ENCODE data around the gene BCAS3. TPM values are rescaled to one million over a fixed set of nuclear protein-coding genes. Genes with fewer than 3 reads are reported as not detected.
A peak's percentile ranks its signal among the peaks of the same experiment; 100 is the strongest.

BCAS3 gene
- 9.5 and 10.2 TPM in 2 replicates for total RNA-seq

- no peaks in the 10 kb centered on the region for H3K36me3 Mint-ChIP-seq (ENCODE audit: low read depth)
- H3K4me1 Mint-ChIP-seq = peaks cover 19% of the 10 kb centered on the region
- no peaks in the 10 kb centered on the region for H3K9me3 Mint-ChIP-seq
- peak; percentile 99 for DNase-seq
- H3K27ac Mint-ChIP-seq = peak within 1 kb of the TSS; percentile 74
- no peaks in the 10 kb centered on the region for H3K27me3 Mint-ChIP-seq
- peak within 1 kb of the TSS; percentile 100 for H3K4me3 Mint-ChIP-seq
- intact Hi-C loops (cut with micrococcal nuclease) = loop anchor here (1.0 to 2.0 kb wide), 2 partner anchors 77 to 153 kb away; partner anchors contain the start of gene PPM1D
Observed at GRCh38 chr17:60677308-60678117, at the start of gene BCAS3. Gene BCAS3, plus strand, starts transcription at chr17:60677851.

- H3K27me3 Mint-ChIP-seq = no peaks in the 10 kb centered on the region
- H3K4me1 Mint-ChIP-seq = peaks cover 11% of the 10 kb centered on the region
- H3K36me3 Mint-ChIP-seq (ENCODE audit: low read depth) = peaks cover 15% of the 10 kb centered on the region
- intact Hi-C loops (cut with micrococcal nuclease) = no loop called here
- no peak for DNase-seq
- no peak overlapping the region for H3K4me3 Mint-ChIP-seq
- H3K27ac Mint-ChIP-seq = no peak overlapping the region
- no peaks in the 10 kb centered on the region for H3K9me3 Mint-ChIP-seq
Observed at GRCh38 chr17:60628252-60628889, 49.3 kb upstream of the BCAS3 start.

- Mint-ChIP-seq H3K27me3 (no peaks in the 10 kb centered on the region), H3K9me3 (no peaks in the 10 kb centered on the region), H3K4me1 (peaks cover 11% of the 10 kb centered on the region)
Observed at GRCh38 chr17:60629120-60629519, 48.5 kb upstream of the BCAS3 start.

GRCh38 chr17:60630352-60630751 is 47.3 kb upstream of the BCAS3 start:
- peaks cover 11% of the 10 kb centered on the region for H3K4me1 Mint-ChIP-seq
- no peak overlapping the region for H3K4me3 Mint-ChIP-seq
- no peaks in the 10 kb centered on the region for H3K9me3 Mint-ChIP-seq
- intact Hi-C loops (cut with micrococcal nuclease) = loop anchor here (10.0 kb wide), 1 partner anchor 56 kb away; no protein-coding TSS in a partner anchor
- no peak overlapping the region for H3K27ac Mint-ChIP-seq
- no peaks in the 10 kb centered on the region for H3K27me3 Mint-ChIP-seq
- no peak for DNase-seq
- peaks cover 14% of the 10 kb centered on the region for H3K36me3 Mint-ChIP-seq (ENCODE audit: low read depth)

More at GRCh38 chr17:60629120-60629519, 48.5 kb upstream of the BCAS3 start:
- no peak overlapping the region for H3K4me3 Mint-ChIP-seq
- DNase-seq = no peak
- peaks cover 13% of the 10 kb centered on the region for H3K36me3 Mint-ChIP-seq (ENCODE audit: low read depth)
- no peak overlapping the region for H3K27ac Mint-ChIP-seq
- intact Hi-C loops (cut with micrococcal nuclease) = no loop called here

GRCh38 chr17:60631119-60631518 is 46.5 kb upstream of the BCAS3 start:
- Mint-ChIP-seq H3K27me3 (no peaks in the 10 kb centered on the region), H3K4me3 (no peak overlapping the region), H3K4me1 (peaks cover 11% of the 10 kb centered on the region), H3K36me3 (ENCODE audit: low read depth) (peaks cover 16% of the 10 kb centered on the region), H3K9me3 (no peaks in the 10 kb centered on the region), H3K27ac (no peak overlapping the region)
- intact Hi-C loops (cut with micrococcal nuclease) = loop anchor here (10.0 kb wide), 1 partner anchor 56 kb away; no protein-coding TSS in a partner anchor
- no peak for DNase-seq

GRCh38 chr17:60637683-60638082 is 40.0 kb upstream of the BCAS3 start:
- DNase-seq = no peak
- no peak overlapping the region for H3K4me3 Mint-ChIP-seq
- H3K36me3 Mint-ChIP-seq (ENCODE audit: low read depth) = peaks cover 10% of the 10 kb centered on the region
- peaks cover 9% of the 10 kb centered on the region for H3K4me1 Mint-ChIP-seq
- intact Hi-C loops (cut with micrococcal nuclease) = loop anchor here (2.0 to 10.0 kb wide), 3 partner anchors 37 to 217 kb away; partner anchors contain the start of gene PPM1D
- H3K27ac Mint-ChIP-seq = no peak overlapping the region
- no peaks in the 10 kb centered on the region for H3K27me3 Mint-ChIP-seq
- H3K9me3 Mint-ChIP-seq = no peaks in the 10 kb centered on the region

- no peaks in the 10 kb centered on the region for H3K27me3 Mint-ChIP-seq
Observed at GRCh38 chr17:60639019-60639330, 38.7 kb upstream of the BCAS3 start.

GRCh38 chr17:60640503-60640902 is 37.1 kb upstream of the BCAS3 start:
- DNase-seq = peak; percentile 43
- H3K9me3 Mint-ChIP-seq = no peaks in the 10 kb centered on the region
- no peak overlapping the region for H3K27ac Mint-ChIP-seq
- intact Hi-C loops (cut with micrococcal nuclease) = loop anchor here (5.0 kb wide), 1 partner anchor 113 kb away; the partner anchor contains the start of gene APPBP2
- peaks cover 11% of the 10 kb centered on the region for H3K36me3 Mint-ChIP-seq (ENCODE audit: low read depth)
- no peaks in the 10 kb centered on the region for H3K27me3 Mint-ChIP-seq
- H3K4me1 Mint-ChIP-seq = peaks cover 9% of the 10 kb centered on the region
- no peak overlapping the region for H3K4me3 Mint-ChIP-seq

More at GRCh38 chr17:60639019-60639330, 38.7 kb upstream of the BCAS3 start:
- no peak for DNase-seq
- Mint-ChIP-seq H3K36me3 (ENCODE audit: low read depth) (peaks cover 13% of the 10 kb centered on the region), H3K4me3 (no peak overlapping the region), H3K9me3 (no peaks in the 10 kb centered on the region), H3K4me1 (peaks cover 9% of the 10 kb centered on the region), H3K27ac (no peak overlapping the region)
- intact Hi-C loops (cut with micrococcal nuclease) = loop anchor here (2.0 to 10.0 kb wide), 3 partner anchors 38 to 218 kb away; partner anchors contain the start of gene PPM1D

GRCh38 chr17:60641126-60641525 is 36.5 kb upstream of the BCAS3 start:
- H3K9me3 Mint-ChIP-seq = no peaks in the 10 kb centered on the region
- no peaks in the 10 kb centered on the region for H3K27me3 Mint-ChIP-seq
- peaks cover 10% of the 10 kb centered on the region for H3K36me3 Mint-ChIP-seq (ENCODE audit: low read depth)
- intact Hi-C loops (cut with micrococcal nuclease) = loop anchor here (5.0 kb wide), 1 partner anchor 114 kb away; the partner anchor contains the start of gene APPBP2
- no peak overlapping the region for H3K27ac Mint-ChIP-seq
- H3K4me1 Mint-ChIP-seq = peaks cover 11% of the 10 kb centered on the region
- H3K4me3 Mint-ChIP-seq = no peak overlapping the region
- no peak for DNase-seq

- H3K36me3 Mint-ChIP-seq (ENCODE audit: low read depth) = peaks cover 10% of the 10 kb centered on the region
- no peak overlapping the region for H3K27ac Mint-ChIP-seq
- H3K4me3 Mint-ChIP-seq = no peak overlapping the region
- peak; percentile 87 for DNase-seq
- intact Hi-C loops (cut with micrococcal nuclease) = loop anchor here (5.0 kb wide), 1 partner anchor 115 kb away; the partner anchor contains the start of gene APPBP2
- H3K9me3 Mint-ChIP-seq = no peaks in the 10 kb centered on the region
- H3K27me3 Mint-ChIP-seq = no peaks in the 10 kb centered on the region
- peaks cover 11% of the 10 kb centered on the region for H3K4me1 Mint-ChIP-seq
Observed at GRCh38 chr17:60641810-60642220, 35.8 kb upstream of the BCAS3 start.

- Mint-ChIP-seq H3K9me3 (no peaks in the 10 kb centered on the region), H3K36me3 (ENCODE audit: low read depth) (peaks cover 24% of the 10 kb centered on the region), H3K27ac (no peak overlapping the region), H3K4me1 (peaks cover 12% of the 10 kb centered on the region), H3K4me3 (no peak overlapping the region), H3K27me3 (no peaks in the 10 kb centered on the region)
- intact Hi-C loops (cut with micrococcal nuclease) = no loop called here
- DNase-seq = no peak
Observed at GRCh38 chr17:60645918-60646523, 31.6 kb upstream of the BCAS3 start.

GRCh38 chr17:60646701-60647100 is 30.9 kb upstream of the BCAS3 start:
- Mint-ChIP-seq H3K27ac (no peak overlapping the region), H3K4me1 (peaks cover 9% of the 10 kb centered on the region), H3K9me3 (no peaks in the 10 kb centered on the region), H3K27me3 (no peaks in the 10 kb centered on the region), H3K36me3 (ENCODE audit: low read depth) (peaks cover 27% of the 10 kb centered on the region), H3K4me3 (no peak overlapping the region)
- intact Hi-C loops (cut with micrococcal nuclease) = no loop called here
- DNase-seq = no peak

GRCh38 chr17:60647705-60648104 is 29.9 kb upstream of the BCAS3 start:
- H3K4me3 Mint-ChIP-seq = no peak overlapping the region
- intact Hi-C loops (cut with micrococcal nuclease) = no loop called here
- no peak overlapping the region for H3K27ac Mint-ChIP-seq
- peaks cover 32% of the 10 kb centered on the region for H3K36me3 Mint-ChIP-seq (ENCODE audit: low read depth)
- no peaks in the 10 kb centered on the region for H3K9me3 Mint-ChIP-seq
- H3K4me1 Mint-ChIP-seq = peaks cover 11% of the 10 kb centered on the region
- DNase-seq = no peak
- no peaks in the 10 kb centered on the region for H3K27me3 Mint-ChIP-seq
